Left lung (tissue), 10 donors: ENCODE data around the gene MOCS1. TPM values are rescaled to one million over a fixed set of nuclear protein-coding genes. Genes with fewer than 3 reads are reported as not detected.

Experiments used
- ATAC-seq: fragments of 200-7000 bp; cut with Tn5 transposase; one replicate; pipeline ENCODE4 v1.9.1; 2020; ENCODE audit warnings: moderate library complexity
- DNase-seq, 4 donors: peaks; one replicate each; pipeline ENCODE4 v3.0.0-alpha.2; 2013 to 2020
- H3K27ac ChIP-seq, 2 donors: fragments of 200-600 bp; sonication (generic) in 1 of 2; one replicate each; pipeline versions ENCODE4 v1.5.0 to v1.8.0; 2020 to 2021
- H3K27me3 ChIP-seq, 2 donors: fragments of 200-600 bp; sonication (generic) in 1 of 2; one replicate each; pipeline versions ENCODE4 v1.5.0 to v1.8.0; 2020 to 2021
- H3K36me3 ChIP-seq, 2 donors: fragments of 200-600 bp; sonication (generic) in 1 of 2; one replicate each; pipeline versions ENCODE4 v1.5.0 to v1.8.0; 2020 to 2021
- H3K4me1 ChIP-seq, 2 donors: fragments of 200-600 bp; one replicate each; pipeline ENCODE4 v1.8.0; 2021
- H3K4me3 ChIP-seq, 2 donors: fragments of 200-600 bp; sonication (generic) in 1 of 2; one replicate each; pipeline versions ENCODE4 v1.5.0 to v1.8.0; 2020 to 2021; ENCODE audit warnings: mild to moderate bottlenecking in 1 of 2
- H3K9me3 ChIP-seq, 2 donors: fragments of 200-600 bp; sonication (generic) in 1 of 2; one replicate each; pipeline versions ENCODE4 v1.5.0 to v1.8.0; 2020 to 2021
- CTCF ChIP-seq, 2 donors: fragments of 200-600 bp; sonication (generic) in 1 of 2; IDR thresholded peaks; one replicate each; pipeline versions ENCODE4 v1.5.0 to v1.8.0; 2021; ENCODE audit warnings: antibody characterized with exemption in 2 of 2
- intact Hi-C, 2 donors: fragments of 100-400 bp; cut with DNase I; formaldehyde crosslinking; loops; one replicate each; pipeline versions ENCODE4 v1.11.2 to v1.14.2; 2022
- polyA plus RNA-seq, 6 donors: library from polyadenylated mRNA; unstranded; fragments of 120-200 nt; gene quantifications; one replicate each; pipeline ENCODE4 v1.2.1, GENCODE V29; 2013; ENCODE audit not compliant: insufficient read length in 6 of 6
- total RNA-seq, 2 donors: library from RNA; stranded (reverse); fragmentation: NEBNext Ultra II Directional; extraction: Animal tissue kit (Norgen Biotek cat#: 25700); gene quantifications; one replicate each; pipeline ENCODE4 v1.2.1, GENCODE V29; 2021
- donor health status: DM: no; HTN: yes; CAD: no.
- donor health status: DM: no; HTN: no; CAD: no.

MOCS1 gene
- total and polyA plus RNA-seq, 8 donors: 18.0 to 29.0 (median 23.2) TPM

GRCh38 chr6:39891353-39891752 lies 42.9 kb downstream of the MOCS1 start:
- H3K9me3 ChIP-seq: no peaks in the 10 kb centered on the region
- ATAC-seq (no peak), DNase-seq (no peak)
- intact Hi-C loops: no loop called here
- peaks cover 7 to 12% of the 10 kb centered on the region in 2 donors for H3K4me1 ChIP-seq
- TF ChIP-seq CTCF (IDR thresholded peaks at IDR 0.05): no peak
- H3K27ac ChIP-seq: no peak overlapping the region
- no peaks in the 10 kb centered on the region for H3K27me3 ChIP-seq
- no peak overlapping the region for H3K4me3 ChIP-seq
- peaks cover 0 to 5% of the 10 kb centered on the region in 2 donors for H3K36me3 ChIP-seq

GRCh38 chr6:39889229-39889628 lies 45.0 kb downstream of the MOCS1 start:
- Histone ChIP-seq H3K27me3 (no peaks in the 10 kb centered on the region), H3K36me3 (no peaks in the 10 kb centered on the region), H3K27ac (no peak overlapping the region), H3K4me1 (peaks cover 7 to 12% of the 10 kb centered on the region in 2 donors), H3K4me3 (no peak overlapping the region), H3K9me3 (no peaks in the 10 kb centered on the region)
- no peak for TF ChIP-seq CTCF (IDR thresholded peaks at IDR 0.05)
- ATAC-seq: no peak
- no peak for DNase-seq
- intact Hi-C loops: loop anchor here in 1 of 2 donors (10.0 kb wide), 1 partner anchor 524 kb away; no protein-coding TSS in a partner anchor

- intact Hi-C loops: loop anchor here in 1 of 2 donors (10.0 kb wide), 1 partner anchor 523 kb away; no protein-coding TSS in a partner anchor
- peak in 3 of 4 donors; percentile 47 to 83 (median 64) for DNase-seq
- Histone ChIP-seq H3K4me3 (no peak overlapping the region), H3K36me3 (no peaks in the 10 kb centered on the region), H3K27ac (peak overlapping the region; percentile 45 to 60), H3K4me1 (peaks cover 7 to 12% of the 10 kb centered on the region in 2 donors), H3K27me3 (no peaks in the 10 kb centered on the region), H3K9me3 (no peaks in the 10 kb centered on the region)
- no peak for TF ChIP-seq CTCF (IDR thresholded peaks at IDR 0.05)
- peak; percentile 84 for ATAC-seq
These were observed 46.4 kb downstream of the MOCS1 start for GRCh38 chr6:39887692-39888450.

- intact Hi-C loops: loop anchor here in 1 of 2 donors (10.0 kb wide), 1 partner anchor 522 kb away; no protein-coding TSS in a partner anchor
- H3K4me1 ChIP-seq: peaks cover 7 to 16% of the 10 kb centered on the region in 2 donors
- DNase-seq (no peak), ATAC-seq (no peak)
- H3K36me3 ChIP-seq: no peaks in the 10 kb centered on the region
- no peaks in the 10 kb centered on the region for H3K9me3 ChIP-seq
- no peaks in the 10 kb centered on the region for H3K27me3 ChIP-seq
- no peak for TF ChIP-seq CTCF (IDR thresholded peaks at IDR 0.05)
- no peak overlapping the region for H3K27ac ChIP-seq
- no peak overlapping the region for H3K4me3 ChIP-seq
These were observed 47.4 kb downstream of the MOCS1 start for GRCh38 chr6:39886871-39887270.

GRCh38 chr6:39885691-39886090 lies 48.6 kb downstream of the MOCS1 start:
- peaks cover 7 to 18% of the 10 kb centered on the region in 2 donors for H3K4me1 ChIP-seq
- no peak overlapping the region for H3K27ac ChIP-seq
- intact Hi-C loops: loop anchor here in 1 of 2 donors (10.0 kb wide), 1 partner anchor 521 kb away; no protein-coding TSS in a partner anchor
- H3K4me3 ChIP-seq: no peak overlapping the region
- DNase-seq (no peak), ATAC-seq (no peak)
- H3K9me3 ChIP-seq: no peaks in the 10 kb centered on the region
- H3K36me3 ChIP-seq: no peaks in the 10 kb centered on the region
- no peak for TF ChIP-seq CTCF (IDR thresholded peaks at IDR 0.05)
- H3K27me3 ChIP-seq: no peaks in the 10 kb centered on the region
